Measurements from ENCODE around the gene MBOAT1.

- TF ChIP-seq POLR2AphosphoS5 (IDR thresholded peaks at IDR 0.05; ENCODE audit: low read depth, low read length): no peak
- no peak for TF ChIP-seq POLR2A (IDR thresholded peaks at IDR 0.05; ENCODE audit: low read depth, low read length)
- TF ChIP-seq TAF1 (IDR thresholded peaks at IDR 0.05; ENCODE audit: low read depth, low read length): no peak
Measured at GRCh38 chr6:20259316-20260049, 47.2 kb upstream of the MBOAT1 start.
